IPS-18a (cell line): Measurements from ENCODE around the gene TTC39A.

Source experiments
- H3K27ac ChIP-seq: one replicate; pipeline ENCODE4 v1.5.1; 2013; ENCODE audit warnings: low read length
- H3K27me3 ChIP-seq: one replicate; pipeline ENCODE4 v1.6.1; 2013; ENCODE audit warnings: mild to moderate bottlenecking, low read length; ENCODE audit not compliant: control insufficient read depth, insufficient read depth
- H3K36me3 ChIP-seq: one replicate; pipeline ENCODE4 v1.6.1; 2013; ENCODE audit warnings: low read depth, low read length; ENCODE audit not compliant: control insufficient read depth
- H3K4me1 ChIP-seq: one replicate; pipeline ENCODE4 v1.6.1; 2013; ENCODE audit warnings: low read depth, low read length; ENCODE audit not compliant: control insufficient read depth
- H3K4me3 ChIP-seq: one replicate; pipeline ENCODE4 v1.5.1; 2013; ENCODE audit warnings: low read length
- H3K9ac ChIP-seq: one replicate; pipeline ENCODE4 v1.6.1; 2013; ENCODE audit warnings: mild to moderate bottlenecking, low read length, moderate library complexity
- H3K9me3 ChIP-seq: one replicate; pipeline ENCODE4 v1.6.1; 2013; ENCODE audit warnings: low read depth, low read length; ENCODE audit not compliant: control insufficient read depth

TTC39A gene

GRCh38 chr1:51311826-51312225 lies 18.5 kb downstream of the TTC39A start:
- Histone ChIP-seq H3K36me3 (no peaks in the 10 kb centered on the region), H3K9ac (no peak overlapping the region), H3K27me3 (no peaks in the 10 kb centered on the region), H3K4me1 (no peaks in the 10 kb centered on the region), H3K27ac (no peak overlapping the region), H3K9me3 (no peaks in the 10 kb centered on the region), H3K4me3 (no peak overlapping the region)

GRCh38 chr1:51310871-51311613 lies 19.3 kb downstream of the TTC39A start:
- H3K9ac ChIP-seq, result no peak overlapping the region
- no peak overlapping the region for H3K4me3 ChIP-seq
- no peaks in the 10 kb centered on the region for H3K36me3 ChIP-seq
- no peak overlapping the region for H3K27ac ChIP-seq
- H3K4me1 ChIP-seq, result no peaks in the 10 kb centered on the region
- no peaks in the 10 kb centered on the region for H3K27me3 ChIP-seq
- H3K9me3 ChIP-seq, result no peaks in the 10 kb centered on the region

- no peaks in the 10 kb centered on the region for H3K27me3 ChIP-seq
- H3K9me3 ChIP-seq, result no peaks in the 10 kb centered on the region
- no peak overlapping the region for H3K27ac ChIP-seq
- H3K9ac ChIP-seq, result no peak overlapping the region
- no peak overlapping the region for H3K4me3 ChIP-seq
- no peaks in the 10 kb centered on the region for H3K4me1 ChIP-seq
- no peaks in the 10 kb centered on the region for H3K36me3 ChIP-seq
Measured at GRCh38 chr1:51309291-51309690, 21.1 kb downstream of the TTC39A start.

- no peak overlapping the region for H3K9ac ChIP-seq
- H3K27me3 ChIP-seq, result no peaks in the 10 kb centered on the region
- no peak overlapping the region for H3K4me3 ChIP-seq
- no peaks in the 10 kb centered on the region for H3K36me3 ChIP-seq
- no peaks in the 10 kb centered on the region for H3K9me3 ChIP-seq
- no peaks in the 10 kb centered on the region for H3K4me1 ChIP-seq
- no peak overlapping the region for H3K27ac ChIP-seq
Measured at GRCh38 chr1:51308636-51309035, 21.7 kb downstream of the TTC39A start.

GRCh38 chr1:51306950-51307349 lies 23.4 kb downstream of the TTC39A start:
- Histone ChIP-seq H3K27ac (no peak overlapping the region), H3K27me3 (no peaks in the 10 kb centered on the region), H3K9me3 (no peaks in the 10 kb centered on the region), H3K4me1 (no peaks in the 10 kb centered on the region), H3K4me3 (no peak overlapping the region), H3K36me3 (no peaks in the 10 kb centered on the region), H3K9ac (no peak overlapping the region)

GRCh38 chr1:51305371-51305823 lies 25.0 kb downstream of the TTC39A start:
- H3K27ac ChIP-seq, result no peak overlapping the region
- H3K9ac ChIP-seq, result no peak overlapping the region
- H3K4me1 ChIP-seq, result no peaks in the 10 kb centered on the region
- no peak overlapping the region for H3K4me3 ChIP-seq
- H3K36me3 ChIP-seq, result no peaks in the 10 kb centered on the region
- no peaks in the 10 kb centered on the region for H3K27me3 ChIP-seq
- no peaks in the 10 kb centered on the region for H3K9me3 ChIP-seq

GRCh38 chr1:51304360-51304759 lies 26.0 kb downstream of the TTC39A start:
- H3K27me3 ChIP-seq, result no peaks in the 10 kb centered on the region
- no peaks in the 10 kb centered on the region for H3K36me3 ChIP-seq
- no peaks in the 10 kb centered on the region for H3K4me1 ChIP-seq
- no peaks in the 10 kb centered on the region for H3K9me3 ChIP-seq
- H3K9ac ChIP-seq, result no peak overlapping the region
- no peak overlapping the region for H3K4me3 ChIP-seq
- no peak overlapping the region for H3K27ac ChIP-seq

GRCh38 chr1:51303751-51304251 lies 26.6 kb downstream of the TTC39A start:
- H3K9ac ChIP-seq, result no peak overlapping the region
- H3K4me1 ChIP-seq, result no peaks in the 10 kb centered on the region
- H3K9me3 ChIP-seq, result no peaks in the 10 kb centered on the region
- no peaks in the 10 kb centered on the region for H3K36me3 ChIP-seq
- no peak overlapping the region for H3K4me3 ChIP-seq
- no peaks in the 10 kb centered on the region for H3K27me3 ChIP-seq
- no peak overlapping the region for H3K27ac ChIP-seq

- Histone ChIP-seq H3K4me3 (no peak overlapping the region), H3K27me3 (no peaks in the 10 kb centered on the region), H3K36me3 (no peaks in the 10 kb centered on the region), H3K9me3 (no peaks in the 10 kb centered on the region), H3K9ac (no peak overlapping the region), H3K27ac (no peak overlapping the region), H3K4me1 (no peaks in the 10 kb centered on the region)
Measured at GRCh38 chr1:51303315-51303714, 27.0 kb downstream of the TTC39A start.

GRCh38 chr1:51302746-51303145 lies 27.6 kb downstream of the TTC39A start:
- no peaks in the 10 kb centered on the region for H3K9me3 ChIP-seq
- no peaks in the 10 kb centered on the region for H3K4me1 ChIP-seq
- H3K9ac ChIP-seq, result no peak overlapping the region
- no peaks in the 10 kb centered on the region for H3K27me3 ChIP-seq
- no peak overlapping the region for H3K27ac ChIP-seq
- no peaks in the 10 kb centered on the region for H3K36me3 ChIP-seq
- no peak overlapping the region for H3K4me3 ChIP-seq

- H3K36me3 ChIP-seq, result no peaks in the 10 kb centered on the region
- H3K4me1 ChIP-seq, result no peaks in the 10 kb centered on the region
- no peaks in the 10 kb centered on the region for H3K9me3 ChIP-seq
- no peaks in the 10 kb centered on the region for H3K27me3 ChIP-seq
- no peak overlapping the region for H3K27ac ChIP-seq
- H3K9ac ChIP-seq, result no peak overlapping the region
- H3K4me3 ChIP-seq, result no peak overlapping the region
Measured at GRCh38 chr1:51302270-51302669, 28.1 kb downstream of the TTC39A start.

GRCh38 chr1:51301844-51302162 lies 28.6 kb downstream of the TTC39A start:
- H3K4me3 ChIP-seq, result no peak overlapping the region
- H3K27me3 ChIP-seq, result no peaks in the 10 kb centered on the region
- H3K27ac ChIP-seq, result no peak overlapping the region
- no peaks in the 10 kb centered on the region for H3K36me3 ChIP-seq
- H3K9me3 ChIP-seq, result no peaks in the 10 kb centered on the region
- H3K9ac ChIP-seq, result no peak overlapping the region
- H3K4me1 ChIP-seq, result no peaks in the 10 kb centered on the region
